Measurements from ENCODE around the gene NME4.
"Not testable (repeated sequence)": the region's sequence is repeated elsewhere in the genome, so short reads cannot be mapped to it uniquely, and the experiment has no call there.

Gene NME4

GRCh38 chr16:377419-377951, 19.5 kb upstream of the NME4 start:
- intact Hi-C loops (cut with DNase I; ENCODE audit: low total_unique reads) = no loop called here
- no peak for TF ChIP-seq CTCF (IDR thresholded peaks at IDR 0.05)
- H3K4me1 ChIP-seq = peaks cover 0 to 27% (median 16%) of the 10 kb centered on the region in 4 donors
- H3K9me3 ChIP-seq = no peaks in the 10 kb centered on the region
- H3K4me3 ChIP-seq = no peak overlapping the region
- DNase-seq = no peak
- peaks cover 16 to 54% (median 46%) of the 10 kb centered on the region in 3 donors for H3K36me3 ChIP-seq
- no peaks in the 10 kb centered on the region for H3K27me3 ChIP-seq
- no peak overlapping the region for H3K27ac ChIP-seq

- DNase-seq = not testable (repeated sequence)
Observed at GRCh38 chr16:378113-378820, 18.7 kb upstream of the NME4 start.

GRCh38 chr16:378821-379182, 18.2 kb upstream of the NME4 start:
- intact Hi-C loops (cut with DNase I; ENCODE audit: low total_unique reads) = no loop called here
- H3K27ac ChIP-seq = no peak overlapping the region
- peaks cover 16 to 40% (median 33%) of the 10 kb centered on the region in 3 donors for H3K36me3 ChIP-seq
- peaks cover 0 to 40% (median 22%) of the 10 kb centered on the region in 4 donors for H3K4me1 ChIP-seq
- no peaks in the 10 kb centered on the region for H3K9me3 ChIP-seq
- no peak for DNase-seq
- no peak for TF ChIP-seq CTCF (IDR thresholded peaks at IDR 0.05)
- H3K27me3 ChIP-seq = no peaks in the 10 kb centered on the region
- H3K4me3 ChIP-seq = no peak overlapping the region

More at GRCh38 chr16:378113-378820, 18.7 kb upstream of the NME4 start:
- Histone ChIP-seq H3K4me1 (peaks cover 0 to 35% (median 22%) of the 10 kb centered on the region in 4 donors), H3K36me3 (peaks cover 16 to 46% (median 38%) of the 10 kb centered on the region in 3 donors)
- H3K27me3 ChIP-seq; intact Hi-C loops (cut with DNase I; ENCODE audit: low total_unique reads); H3K27ac ChIP-seq; H3K9me3 ChIP-seq; H3K4me3 ChIP-seq: not testable (repeated sequence)

- intact Hi-C loops (cut with DNase I; ENCODE audit: low total_unique reads) = no loop called here
- H3K27ac ChIP-seq = no peak overlapping the region
- no peak for TF ChIP-seq CTCF (IDR thresholded peaks at IDR 0.05)
Observed at GRCh38 chr16:379183-379960, 17.6 kb upstream of the NME4 start.

GRCh38 chr16:379961-380761, 16.8 kb upstream of the NME4 start:
- no peaks in the 10 kb centered on the region for H3K9me3 ChIP-seq
- no peak for DNase-seq
- H3K36me3 ChIP-seq = peaks cover 16 to 27% (median 21%) of the 10 kb centered on the region in 3 donors
- H3K4me3 ChIP-seq = peak overlapping the region; percentile 83 to 96
- H3K27me3 ChIP-seq = no peaks in the 10 kb centered on the region
- no peak for TF ChIP-seq CTCF (IDR thresholded peaks at IDR 0.05)
- H3K27ac ChIP-seq = peak overlapping the region in 1 of 2 donors; percentile 64
- intact Hi-C loops (cut with DNase I; ENCODE audit: low total_unique reads) = no loop called here
- H3K4me1 ChIP-seq = peaks cover 0 to 41% (median 22%) of the 10 kb centered on the region in 4 donors

More at GRCh38 chr16:379183-379960, 17.6 kb upstream of the NME4 start:
- Histone ChIP-seq H3K4me1 (peaks cover 0 to 41% (median 22%) of the 10 kb centered on the region in 4 donors), H3K4me3 (no peak overlapping the region), H3K36me3 (peaks cover 16 to 35% (median 28%) of the 10 kb centered on the region in 3 donors), H3K9me3 (no peaks in the 10 kb centered on the region), H3K27me3 (no peaks in the 10 kb centered on the region)
- no peak for DNase-seq

All from tibial artery (tissue), 4 donors.